ENCODE measurements around the gene TIGAR. TPM values are rescaled to one million over a fixed set of nuclear protein-coding genes. Genes with fewer than 3 reads are reported as not detected.

Gene TIGAR
- total and polyA plus RNA-seq, 2 donors (not counting 3 experiments of a cell fraction or from before 2014, with no cell fraction given), result 5.6 to 31.2 TPM

GRCh38 chr12:4271717-4272423 lies 49.1 kb upstream of the TIGAR start:
- no peak overlapping the region for H2AFZ ChIP-seq (ENCODE audit: low read depth, low read length)
- intact Hi-C loops (cut with micrococcal nuclease) (loop anchor here (5.0 to 10.0 kb wide), 2 partner anchors 400 to 467 kb away; partner anchors contain the start of gene PARP11), dilution Hi-C loops (cut with MboI; ENCODE audit: extremely low pct_ligation_motif_present, low sequenced_read_pairs) (no loop called here)
- H3K27ac ChIP-seq (ENCODE audit: insufficient read depth, low read depth, low read length), result no peak overlapping the region
- no peaks in the 10 kb centered on the region for H3K79me2 ChIP-seq (ENCODE audit: control insufficient read depth, insufficient read depth, low read length)
- H3K9me3 ChIP-seq (replicated peaks; ENCODE audit: control insufficient read depth, insufficient read depth, low read length), result no peaks in the 10 kb centered on the region
- no peak overlapping the region for H3K9ac ChIP-seq (replicated peaks; ENCODE audit: extremely low read depth, insufficient read depth, low read length)
- peak overlapping the region; percentile 71 for H3K4me2 ChIP-seq (ENCODE audit: insufficient read depth, low read length)
- ChIA-PET CTCF (interaction anchor here (0.8 to 3.0 kb wide), 4 partner anchors 164 to 972 kb away, joined by 4 to 15 read pairs (median 6); no protein-coding TSS in a partner anchor), POLR2A (interaction anchor here (0.7 kb wide), 1 partner anchor 240 kb away, joined by 9 read pairs; no protein-coding TSS in a partner anchor)
- TF ChIP-seq GATA2 (IDR thresholded peaks at IDR 0.05; ENCODE audit: insufficient read depth, insufficient read length, low read depth, low read length) (no peak), FOS (IDR thresholded peaks at IDR 0.05; ENCODE audit: borderline replicate concordance, insufficient read depth, low read length) (no peak), POLR2AphosphoS5 (IDR thresholded peaks at IDR 0.05; ENCODE audit: insufficient read depth, low read depth, low read length) (no peak), EZH2 (IDR thresholded peaks at IDR 0.05; ENCODE audit: borderline replicate concordance, low read depth, low read length, severe bottlenecking) (no peak), JUN (IDR thresholded peaks at IDR 0.05; ENCODE audit: borderline replicate concordance, insufficient read depth, insufficient read length, low read depth) (no peak), POLR2A (IDR thresholded peaks at IDR 0.05; ENCODE audit: low read depth, low read length) (no peak), MYC (IDR thresholded peaks at IDR 0.05; ENCODE audit: low read depth, low read length) (no peak), MAX (IDR thresholded peaks at IDR 0.05; ENCODE audit: insufficient read depth, insufficient read length) (no peak), CTCF (IDR thresholded peaks at IDR 0.05; ENCODE audit: extremely low read depth in 1 of 2, insufficient read depth in 1 of 2, low read depth in 1 of 2, low read length in 2 of 2) (no peak)
- FAIRE-seq, result no peak
- no TSS peak for BruUV-seq (replicated peaks)
- no peaks in the 10 kb centered on the region for H4K20me1 ChIP-seq (replicated peaks; ENCODE audit: control insufficient read depth, extremely low read depth, insufficient read depth, low read length)
- no peaks in the 10 kb centered on the region for H3K36me3 ChIP-seq (ENCODE audit: control insufficient read depth in 2 of 2, extremely low read depth in 1 of 2, insufficient read depth in 2 of 2, low read length in 2 of 2)
- peak; percentile 60 for DNase-seq (ENCODE audit: low read depth, low spot score)
- no peaks in the 10 kb centered on the region for H3K9me1 ChIP-seq (replicated peaks; ENCODE audit: control insufficient read depth, extremely low read depth, insufficient read depth, low read length)
- peaks cover 72 to 93% of the 10 kb centered on the region in 2 experiments for H3K27me3 ChIP-seq (ENCODE audit: control insufficient read depth in 2 of 2, insufficient read depth in 2 of 2, low read length in 2 of 2)
- peaks cover 25% of the 10 kb centered on the region for H3K4me1 ChIP-seq (ENCODE audit: control insufficient read depth, extremely low read depth, insufficient read depth, low read length)
- peak overlapping the region in 2 of 3 experiments; percentile 15 to 26 for H3K4me3 ChIP-seq (replicated peaks in 1 of 3; ENCODE audit: insufficient read depth in 1 of 3, low read depth in 1 of 3, low read length in 3 of 3)
